ENCODE results near the gene SYT3.
A peak's percentile ranks its signal among the peaks of the same experiment; 100 is the strongest.
"Not testable (repeated sequence)": the region's sequence is repeated elsewhere in the genome, so short reads cannot be mapped to it uniquely, and the experiment has no call there.

The SYT3 gene

GRCh38 chr19:50601407-50602088, 38.1 kb downstream of the SYT3 start:
- Histone ChIP-seq H3K4me1 (ENCODE audit: control insufficient read depth, insufficient read depth, low read length, poor library complexity, severe bottlenecking) (no peaks in the 10 kb centered on the region), H3K9me3 (ENCODE audit: control insufficient read depth, low read length) (peaks cover 8% of the 10 kb centered on the region), H3K36me3 (ENCODE audit: control insufficient read depth, insufficient read depth, low read length) (no peaks in the 10 kb centered on the region), H3K4me3 (ENCODE audit: extremely low read depth, insufficient read depth, low read length, poor library complexity, severe bottlenecking) (no peak overlapping the region), H3K27ac (ENCODE audit: low read depth, low read length, severe bottlenecking) (no peak overlapping the region)
- WGBS, 2 experiments (ENCODE audit: insufficient coverage in 2 of 2): 72 to 83% methylated on average over 11 of the region's 11 CpGs

GRCh38 chr19:50599427-50599826, 40.3 kb downstream of the SYT3 start:
- H3K27ac ChIP-seq (ENCODE audit: low read depth, low read length, severe bottlenecking): no peak overlapping the region
- H3K4me1 ChIP-seq (ENCODE audit: control insufficient read depth, insufficient read depth, low read length, poor library complexity, severe bottlenecking): no peaks in the 10 kb centered on the region
- 88 to 91% methylated on average over 7 to 8 of the region's 9 CpGs for WGBS, 2 experiments (ENCODE audit: insufficient coverage in 2 of 2)
- H3K4me3 ChIP-seq (ENCODE audit: extremely low read depth, insufficient read depth, low read length, poor library complexity, severe bottlenecking): no peak overlapping the region
- no peaks in the 10 kb centered on the region for H3K36me3 ChIP-seq (ENCODE audit: control insufficient read depth, insufficient read depth, low read length)
- peaks cover 12% of the 10 kb centered on the region for H3K9me3 ChIP-seq (ENCODE audit: control insufficient read depth, low read length)

- H3K9me3 ChIP-seq (ENCODE audit: control insufficient read depth, low read length): peaks cover 3% of the 10 kb centered on the region
- H3K4me1 ChIP-seq (ENCODE audit: control insufficient read depth, insufficient read depth, low read length, poor library complexity, severe bottlenecking): no peaks in the 10 kb centered on the region
- 80 to 88% methylated on average over 2 to 3 of the region's 3 CpGs for WGBS, 2 experiments (ENCODE audit: insufficient coverage in 2 of 2)
- no peak overlapping the region for H3K4me3 ChIP-seq (ENCODE audit: extremely low read depth, insufficient read depth, low read length, poor library complexity, severe bottlenecking)
- H3K27ac ChIP-seq (ENCODE audit: low read depth, low read length, severe bottlenecking): no peak overlapping the region
- no peaks in the 10 kb centered on the region for H3K36me3 ChIP-seq (ENCODE audit: control insufficient read depth, insufficient read depth, low read length)
Observed at GRCh38 chr19:50590191-50590590, 49.5 kb downstream of the SYT3 start.

- H3K27ac ChIP-seq (ENCODE audit: low read depth, low read length, severe bottlenecking); H3K4me3 ChIP-seq (ENCODE audit: extremely low read depth, insufficient read depth, low read length, poor library complexity, severe bottlenecking); H3K4me1 ChIP-seq (ENCODE audit: control insufficient read depth, insufficient read depth, low read length, poor library complexity, severe bottlenecking); H3K36me3 ChIP-seq (ENCODE audit: control insufficient read depth, insufficient read depth, low read length); H3K9me3 ChIP-seq (ENCODE audit: control insufficient read depth, low read length): not testable (repeated sequence)
- 83 to 86% methylated on average over 10 to 13 of the region's 24 CpGs for WGBS, 2 experiments (ENCODE audit: insufficient coverage in 2 of 2)
Observed at GRCh38 chr19:50581795-50582660, 57.7 kb downstream of the SYT3 start.

GRCh38 chr19:50580970-50581634, 58.6 kb downstream of the SYT3 start:
- H3K9me3 ChIP-seq (ENCODE audit: control insufficient read depth, low read length): peaks cover 9% of the 10 kb centered on the region
- H3K36me3 ChIP-seq (ENCODE audit: control insufficient read depth, insufficient read depth, low read length): no peaks in the 10 kb centered on the region
- no peak overlapping the region for H3K4me3 ChIP-seq (ENCODE audit: extremely low read depth, insufficient read depth, low read length, poor library complexity, severe bottlenecking)
- no peaks in the 10 kb centered on the region for H3K4me1 ChIP-seq (ENCODE audit: control insufficient read depth, insufficient read depth, low read length, poor library complexity, severe bottlenecking)
- peak overlapping the region; percentile 81 for H3K27ac ChIP-seq (ENCODE audit: low read depth, low read length, severe bottlenecking)
- WGBS, 2 experiments (ENCODE audit: insufficient coverage in 2 of 2): 86 to 91% methylated on average over 7 to 10 of the region's 13 CpGs

GRCh38 chr19:50580240-50580639, 59.4 kb downstream of the SYT3 start:
- H3K4me1 ChIP-seq (ENCODE audit: control insufficient read depth, insufficient read depth, low read length, poor library complexity, severe bottlenecking): no peaks in the 10 kb centered on the region
- H3K4me3 ChIP-seq (ENCODE audit: extremely low read depth, insufficient read depth, low read length, poor library complexity, severe bottlenecking): no peak overlapping the region
- peak overlapping the region; percentile 81 for H3K27ac ChIP-seq (ENCODE audit: low read depth, low read length, severe bottlenecking)
- WGBS, 2 experiments (ENCODE audit: insufficient coverage in 2 of 2): 81 to 83% methylated on average over 4 to 6 of the region's 6 CpGs
- H3K9me3 ChIP-seq (ENCODE audit: control insufficient read depth, low read length): peaks cover 9% of the 10 kb centered on the region
- H3K36me3 ChIP-seq (ENCODE audit: control insufficient read depth, insufficient read depth, low read length): no peaks in the 10 kb centered on the region

GRCh38 chr19:50576769-50577168, 62.9 kb downstream of the SYT3 start:
- not testable (repeated sequence) for H3K27ac ChIP-seq (ENCODE audit: low read depth, low read length, severe bottlenecking); H3K4me1 ChIP-seq (ENCODE audit: control insufficient read depth, insufficient read depth, low read length, poor library complexity, severe bottlenecking); H3K9me3 ChIP-seq (ENCODE audit: control insufficient read depth, low read length); H3K36me3 ChIP-seq (ENCODE audit: control insufficient read depth, insufficient read depth, low read length); H3K4me3 ChIP-seq (ENCODE audit: extremely low read depth, insufficient read depth, low read length, poor library complexity, severe bottlenecking)
- WGBS, 2 experiments (ENCODE audit: insufficient coverage in 2 of 2): 60 to 89% methylated on average over 1 of the region's 3 CpGs

- no peaks in the 10 kb centered on the region for H3K4me1 ChIP-seq (ENCODE audit: control insufficient read depth, insufficient read depth, low read length, poor library complexity, severe bottlenecking)
- H3K4me3 ChIP-seq (ENCODE audit: extremely low read depth, insufficient read depth, low read length, poor library complexity, severe bottlenecking): no peak overlapping the region
- H3K27ac ChIP-seq (ENCODE audit: low read depth, low read length, severe bottlenecking): no peak overlapping the region
- no peaks in the 10 kb centered on the region for H3K36me3 ChIP-seq (ENCODE audit: control insufficient read depth, insufficient read depth, low read length)
- WGBS, 2 experiments (ENCODE audit: insufficient coverage in 2 of 2): 80 to 87% methylated on average over 4 to 7 of the region's 13 CpGs
- H3K9me3 ChIP-seq (ENCODE audit: control insufficient read depth, low read length): peaks cover 4% of the 10 kb centered on the region
Observed at GRCh38 chr19:50573741-50574461, 65.8 kb downstream of the SYT3 start.
